NCI-H146 (cell line): ENCODE results near the gene SLC40A1.
A peak's percentile ranks its signal among the peaks of the same experiment; 100 is the strongest.
"Not testable (repeated sequence)": the region's sequence is repeated elsewhere in the genome, so short reads cannot be mapped to it uniquely, and the experiment has no call there.

Experiments used
- DNase-seq: peaks from one replicate; lab custom pipeline; 2025; lab: John Stamatoyannopoulos, UW

The SLC40A1 gene, protein sequence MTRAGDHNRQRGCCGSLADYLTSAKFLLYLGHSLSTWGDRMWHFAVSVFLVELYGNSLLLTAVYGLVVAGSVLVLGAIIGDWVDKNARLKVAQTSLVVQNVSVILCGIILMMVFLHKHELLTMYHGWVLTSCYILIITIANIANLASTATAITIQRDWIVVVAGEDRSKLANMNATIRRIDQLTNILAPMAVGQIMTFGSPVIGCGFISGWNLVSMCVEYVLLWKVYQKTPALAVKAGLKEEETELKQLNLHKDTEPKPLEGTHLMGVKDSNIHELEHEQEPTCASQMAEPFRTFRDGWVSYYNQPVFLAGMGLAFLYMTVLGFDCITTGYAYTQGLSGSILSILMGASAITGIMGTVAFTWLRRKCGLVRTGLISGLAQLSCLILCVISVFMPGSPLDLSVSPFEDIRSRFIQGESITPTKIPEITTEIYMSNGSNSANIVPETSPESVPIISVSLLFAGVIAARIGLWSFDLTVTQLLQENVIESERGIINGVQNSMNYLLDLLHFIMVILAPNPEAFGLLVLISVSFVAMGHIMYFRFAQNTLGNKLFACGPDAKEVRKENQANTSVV

GRCh38 chr2:189580658-189581353, at the start of gene SLC40A1:
Gene SLC40A1 (minus strand): TSS chr2:189580786. CDS start chr2:189580460, 326 bp downstream.
- DNase-seq, result peak; percentile 83

DNA sequence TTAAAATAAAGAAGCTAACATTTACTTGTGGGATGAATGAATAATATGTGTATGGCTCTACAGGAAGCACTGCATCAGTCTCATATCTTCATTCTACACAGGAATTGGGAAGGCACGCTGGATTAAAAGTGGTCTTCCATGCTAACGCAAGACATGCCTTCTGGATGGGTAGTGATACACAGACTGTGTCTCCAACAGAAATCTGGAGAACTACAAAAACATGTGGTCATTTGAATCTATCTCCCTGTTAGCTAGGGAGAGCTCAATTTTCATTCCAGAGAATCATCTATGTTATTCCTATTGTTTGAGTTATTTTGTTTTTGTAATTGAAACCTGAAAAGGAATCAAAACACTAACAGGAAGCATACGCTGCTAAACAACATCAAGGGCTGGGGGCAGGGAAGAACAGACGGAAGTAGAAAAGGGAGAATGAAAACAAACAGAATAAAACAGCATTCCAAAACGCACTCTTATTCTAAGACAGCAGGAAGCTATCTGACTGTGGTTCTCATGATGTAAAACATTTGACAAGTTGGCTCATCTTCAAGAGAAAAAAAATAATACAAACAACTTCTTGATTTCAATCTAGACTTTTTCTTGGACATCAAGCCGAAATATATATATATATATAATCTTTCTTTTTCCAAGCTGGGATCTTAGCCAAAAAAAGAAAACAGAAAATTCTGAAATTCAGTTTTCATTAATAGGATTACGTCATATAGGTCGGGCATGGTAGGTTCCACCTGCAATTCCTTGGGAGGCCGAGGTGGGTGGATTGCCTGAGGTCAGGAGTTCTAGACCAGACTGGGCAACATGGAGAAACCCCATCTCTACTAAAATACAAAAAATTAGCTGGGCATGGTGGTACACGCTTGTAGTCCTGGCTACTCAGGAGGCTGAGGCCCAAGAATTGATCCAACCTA, 49.2 kb upstream of the SLC40A1 start:
- no peak for DNase-seq

DNA sequence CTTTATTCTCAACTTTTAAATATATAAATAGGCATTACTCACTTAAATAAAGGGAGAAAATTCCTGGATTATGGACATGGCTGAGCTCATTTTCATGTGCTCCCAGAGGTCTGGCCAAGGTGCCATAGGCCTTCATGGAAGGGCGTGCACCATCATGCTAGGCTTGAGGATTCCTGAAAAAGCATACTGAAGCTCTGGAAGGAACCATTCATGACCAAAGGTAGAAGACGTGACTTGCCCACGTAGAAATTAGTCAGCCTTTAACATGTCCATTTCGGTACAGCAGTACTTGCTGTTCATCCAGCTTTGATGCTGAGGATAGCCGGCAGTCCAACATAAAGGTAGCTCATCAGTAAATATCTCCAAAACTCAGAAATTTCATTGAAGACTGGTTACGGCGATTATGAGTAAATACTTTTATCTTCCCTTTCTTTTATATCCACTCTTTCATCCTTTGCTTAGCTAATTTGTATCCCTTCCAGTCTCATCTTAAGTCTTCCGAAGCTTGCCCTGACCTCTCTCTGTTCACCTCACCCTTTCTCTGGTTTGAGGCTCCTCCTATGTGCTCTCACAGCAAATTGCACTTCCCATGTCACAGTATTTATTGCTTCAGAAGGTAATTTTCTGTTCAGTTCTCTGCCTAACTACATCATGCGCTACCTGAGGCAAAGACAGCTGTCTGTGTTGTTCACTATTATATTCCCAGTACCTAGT, 48.4 kb upstream of the SLC40A1 start:
- DNase-seq, result no peak

GRCh38 chr2:189627789-189628188, 47.2 kb upstream of the SLC40A1 start:
- DNase-seq, result no peak

DNA sequence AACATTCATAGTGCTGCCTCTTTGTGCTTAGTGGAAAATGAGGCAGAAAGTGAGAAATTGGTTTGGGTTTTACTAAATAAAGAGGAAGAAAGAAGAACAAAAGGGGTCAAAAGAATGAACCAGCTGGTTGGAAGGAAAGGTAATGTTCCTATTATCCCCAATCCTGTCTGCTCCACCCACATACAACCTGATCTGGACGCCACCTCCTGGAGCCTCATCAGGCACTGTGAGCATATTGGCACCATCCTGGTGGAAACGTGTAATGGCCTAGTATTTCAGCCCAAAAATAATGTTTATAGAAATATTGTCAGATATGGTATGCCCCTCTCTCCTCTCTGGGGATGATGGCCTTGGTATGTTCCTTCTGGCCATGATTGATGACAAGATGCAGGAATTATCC, 45.0 kb upstream of the SLC40A1 start:
- DNase-seq, result no peak

GRCh38 chr2:189624648-189625355, 44.2 kb upstream of the SLC40A1 start:
- DNase-seq, result peak; percentile 38

DNA sequence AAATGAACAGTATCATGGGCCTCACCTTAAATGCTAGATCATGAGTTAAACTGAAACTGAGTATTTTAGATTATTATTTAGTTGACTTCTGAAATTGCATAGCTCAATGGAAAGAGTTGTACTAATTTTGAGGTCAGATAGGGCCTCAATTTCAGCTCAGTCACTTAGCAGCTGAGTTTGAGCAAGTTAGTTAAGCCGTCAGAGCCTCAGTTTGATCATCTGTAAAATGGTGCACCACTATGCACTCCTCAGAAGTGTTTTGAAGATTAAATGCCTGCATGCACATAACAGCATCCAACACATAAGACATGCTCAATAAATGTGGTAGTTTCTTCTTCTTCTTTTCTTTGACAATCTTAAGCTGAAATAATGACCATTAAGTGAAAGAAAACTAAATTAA, 42.5 kb upstream of the SLC40A1 start:
- DNase-seq, result no peak

DNA sequence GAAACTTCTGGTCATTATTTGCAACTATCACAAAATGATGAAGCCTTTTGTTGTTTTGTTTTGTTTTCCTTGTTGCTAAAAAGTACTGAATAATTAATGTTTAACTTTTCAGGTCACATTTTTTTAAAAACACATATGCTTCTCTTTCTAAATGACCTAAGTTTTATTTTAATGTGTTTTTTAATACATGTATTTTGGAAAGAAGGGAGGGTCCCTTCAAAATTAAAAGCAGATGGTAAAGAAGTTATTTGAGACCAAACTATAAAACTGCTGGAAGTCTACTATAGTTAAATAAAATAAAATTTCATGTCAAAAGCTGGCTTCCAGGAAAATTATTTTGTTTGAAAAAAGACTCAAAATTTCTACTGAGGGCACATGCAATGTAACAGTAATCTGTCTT, 41.2 kb upstream of the SLC40A1 start:
- DNase-seq, result no peak

GRCh38 chr2:189618197-189618596, 37.6 kb upstream of the SLC40A1 start:
- DNase-seq, result no peak

GRCh38 chr2:189614585-189614984, 34.0 kb upstream of the SLC40A1 start:
- no peak for DNase-seq

GRCh38 chr2:189613650-189614420, 33.2 kb upstream of the SLC40A1 start:
- DNase-seq, result no peak

- no peak for DNase-seq
Observed at GRCh38 chr2:189613077-189613636, 32.6 kb upstream of the SLC40A1 start.

DNA sequence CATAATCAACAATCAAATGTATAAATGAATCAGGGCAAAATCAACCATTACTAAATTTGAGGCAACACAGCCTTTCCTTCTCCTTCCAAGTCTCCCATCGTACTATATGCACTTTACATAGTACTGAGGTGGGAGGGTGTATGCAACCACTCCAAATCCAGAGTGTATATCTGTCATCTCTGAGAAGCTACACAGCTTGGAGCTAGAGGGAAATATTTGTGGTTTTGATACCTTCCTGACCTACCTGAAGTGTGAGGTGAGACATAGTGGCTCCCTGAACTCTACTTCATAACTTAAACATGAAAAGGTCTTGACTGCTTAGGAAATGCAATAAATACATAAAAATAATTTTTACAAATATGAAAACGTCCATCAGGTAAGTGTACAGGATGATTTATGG, 30.1 kb upstream of the SLC40A1 start:
- no peak for DNase-seq

DNA sequence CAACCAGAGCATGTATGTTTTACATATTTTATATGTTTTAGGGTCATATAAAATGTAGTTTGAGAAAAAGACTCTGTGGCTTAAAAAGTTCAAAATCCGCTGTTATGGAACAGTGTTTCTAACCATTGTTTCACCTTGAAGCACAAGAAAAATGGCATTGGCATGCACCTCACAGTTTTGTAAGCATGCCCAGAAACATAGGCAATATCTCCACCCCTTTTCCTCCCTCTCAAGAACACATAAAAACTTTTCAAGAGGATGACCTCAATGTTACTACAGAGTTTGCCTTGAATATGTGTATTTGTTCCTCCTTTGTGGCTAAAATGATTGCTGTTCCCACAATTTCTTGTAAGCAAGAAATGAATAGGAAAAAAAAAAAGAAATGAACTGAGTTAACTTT, 29.3 kb upstream of the SLC40A1 start:
- DNase-seq, result no peak

GRCh38 chr2:189609423-189609816, 28.8 kb upstream of the SLC40A1 start:
- DNase-seq, result no peak

- DNase-seq, result no peak
Observed at GRCh38 chr2:189608795-189609422, 28.3 kb upstream of the SLC40A1 start.

GRCh38 chr2:189608170-189608569, 27.6 kb upstream of the SLC40A1 start:
- no peak for DNase-seq

GRCh38 chr2:189602233-189602632, 21.6 kb upstream of the SLC40A1 start:
- DNase-seq, result no peak

- not testable (repeated sequence) for DNase-seq
Observed at GRCh38 chr2:189601652-189602051, 21.1 kb upstream of the SLC40A1 start.
